GM12875 (cell line): Measurements from ENCODE around the gene IPO7.

Experiments
- H3K4me3 ChIP-seq: one replicate; pipeline ENCODE4 v1.5.1; 2011; ENCODE audit warnings: low read depth, low read length, control low read depth
- TF ChIP-seq, protein P1 (sequence below): IDR thresholded peaks from 2 replicates; pipeline ENCODE4 v1.5.1; 2011; ENCODE audit warnings: low read depth, mild to moderate bottlenecking, control low read depth, inconsistent platforms, low read length, moderate library complexity, borderline replicate concordance; ENCODE audit not compliant: insufficient read depth

IPO7 gene

DNA sequence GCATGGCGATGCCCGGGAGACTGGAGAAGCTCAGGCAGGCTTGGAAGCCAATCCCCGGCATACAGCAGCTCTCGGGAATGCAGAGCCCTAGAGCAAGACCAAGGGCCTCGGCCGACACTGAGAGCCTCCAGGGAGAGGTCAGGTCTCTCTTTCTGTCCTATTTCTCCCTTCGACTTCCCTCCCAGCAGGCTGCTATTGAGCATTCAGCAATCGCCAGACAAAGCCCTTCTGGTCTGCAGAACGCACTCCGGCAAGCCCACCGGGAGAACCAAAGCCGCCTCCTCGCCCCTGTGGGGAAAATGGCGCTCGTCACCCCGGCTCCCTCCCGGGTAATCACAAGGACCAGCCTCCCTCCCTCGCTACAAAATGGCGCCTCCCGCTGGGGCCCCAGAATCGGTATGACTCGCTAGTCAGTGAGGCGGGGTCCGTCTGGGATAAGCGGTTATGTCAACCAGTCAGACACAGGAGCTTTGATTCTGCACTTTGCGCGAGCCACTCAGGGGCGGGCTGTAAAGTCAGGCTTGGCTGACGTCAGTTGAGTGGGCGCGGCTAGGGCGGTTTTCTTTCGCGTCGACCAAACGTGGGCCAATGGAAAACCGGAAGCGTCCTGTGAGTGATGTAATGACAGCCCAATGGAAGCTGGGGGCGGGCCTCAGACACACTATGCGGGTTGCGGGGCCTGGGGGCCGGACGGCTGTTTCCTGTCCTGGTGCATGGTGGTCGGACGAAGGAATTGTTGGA, 76.0 kb downstream of the IPO7 start, which contains the start of gene ZNF143:
Gene ZNF143, plus strand, starts transcription at position 691 of the 741 bp plus-strand sequence. CDS start 10,297 bp downstream, outside the sequence.
- H3K4me3 ChIP-seq, result peak within 1 kb of the TSS; percentile 100
- TF ChIP-seq, protein P1, sequence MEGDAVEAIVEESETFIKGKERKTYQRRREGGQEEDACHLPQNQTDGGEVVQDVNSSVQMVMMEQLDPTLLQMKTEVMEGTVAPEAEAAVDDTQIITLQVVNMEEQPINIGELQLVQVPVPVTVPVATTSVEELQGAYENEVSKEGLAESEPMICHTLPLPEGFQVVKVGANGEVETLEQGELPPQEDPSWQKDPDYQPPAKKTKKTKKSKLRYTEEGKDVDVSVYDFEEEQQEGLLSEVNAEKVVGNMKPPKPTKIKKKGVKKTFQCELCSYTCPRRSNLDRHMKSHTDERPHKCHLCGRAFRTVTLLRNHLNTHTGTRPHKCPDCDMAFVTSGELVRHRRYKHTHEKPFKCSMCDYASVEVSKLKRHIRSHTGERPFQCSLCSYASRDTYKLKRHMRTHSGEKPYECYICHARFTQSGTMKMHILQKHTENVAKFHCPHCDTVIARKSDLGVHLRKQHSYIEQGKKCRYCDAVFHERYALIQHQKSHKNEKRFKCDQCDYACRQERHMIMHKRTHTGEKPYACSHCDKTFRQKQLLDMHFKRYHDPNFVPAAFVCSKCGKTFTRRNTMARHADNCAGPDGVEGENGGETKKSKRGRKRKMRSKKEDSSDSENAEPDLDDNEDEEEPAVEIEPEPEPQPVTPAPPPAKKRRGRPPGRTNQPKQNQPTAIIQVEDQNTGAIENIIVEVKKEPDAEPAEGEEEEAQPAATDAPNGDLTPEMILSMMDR, result no peak

DNA sequence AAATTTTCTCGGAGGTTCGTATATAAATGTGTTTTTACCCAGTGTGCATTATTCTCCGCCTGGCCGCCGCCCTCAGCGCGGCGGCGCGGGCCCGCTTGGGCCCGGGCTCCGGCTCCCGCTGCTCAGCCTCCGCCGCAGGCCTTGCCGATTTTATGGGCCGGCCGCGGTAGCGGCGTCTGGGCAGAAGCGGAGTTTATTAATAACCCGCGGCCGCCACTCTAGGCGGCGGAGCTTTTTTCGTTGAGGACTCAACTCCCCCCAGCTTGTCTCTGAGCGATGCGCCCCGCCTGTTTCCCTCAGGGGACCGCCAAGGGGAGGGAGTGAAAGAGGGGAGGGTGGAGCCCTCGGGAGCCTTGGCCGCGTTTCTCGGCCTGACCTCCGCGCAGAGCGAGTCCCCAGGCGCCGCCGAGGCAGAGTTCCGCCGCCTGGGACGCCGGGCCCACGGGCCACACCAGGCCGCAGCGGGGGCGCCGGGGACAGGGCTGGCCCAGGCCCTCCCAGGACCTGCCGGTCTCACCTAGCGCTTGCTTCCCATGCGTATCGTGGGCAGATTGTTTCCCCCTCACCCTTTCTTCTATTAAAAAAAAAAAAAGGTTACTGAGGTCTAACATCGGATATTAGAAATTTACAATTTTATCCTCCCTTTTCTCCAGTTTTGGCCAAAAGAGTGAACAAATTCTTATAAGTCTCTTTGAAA, 76.8 kb downstream of the IPO7 start:
- H3K4me3 ChIP-seq, result peak overlapping the region; percentile 73
- TF ChIP-seq, protein P1, result no peak

DNA sequence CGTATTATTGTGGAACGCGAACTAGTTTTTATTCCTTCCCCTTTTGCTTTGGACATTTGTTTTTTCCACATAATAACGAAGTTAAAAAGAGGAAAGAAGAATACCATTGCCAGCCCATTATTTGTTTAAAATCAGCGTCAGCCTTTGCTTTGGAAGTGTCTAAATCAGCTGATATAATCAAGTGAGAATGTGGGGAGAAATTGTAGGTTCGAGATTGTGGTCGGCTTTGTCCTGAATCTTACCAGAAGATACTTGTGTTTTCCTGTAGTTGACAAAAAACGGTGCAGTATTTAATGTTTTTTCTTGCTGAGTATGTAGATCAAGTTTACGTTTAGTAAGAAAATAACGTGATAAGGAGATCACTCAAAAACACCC, 77.3 kb downstream of the IPO7 start:
- TF ChIP-seq, protein P1, result no peak
- H3K4me3 ChIP-seq, result peak overlapping the region; percentile 73

- TF ChIP-seq, protein P1, result no peak
- H3K4me3 ChIP-seq, result peak overlapping the region; percentile 73
These were observed 77.8 kb downstream of the IPO7 start for GRCh38 chr11:9462172-9462799.

DNA sequence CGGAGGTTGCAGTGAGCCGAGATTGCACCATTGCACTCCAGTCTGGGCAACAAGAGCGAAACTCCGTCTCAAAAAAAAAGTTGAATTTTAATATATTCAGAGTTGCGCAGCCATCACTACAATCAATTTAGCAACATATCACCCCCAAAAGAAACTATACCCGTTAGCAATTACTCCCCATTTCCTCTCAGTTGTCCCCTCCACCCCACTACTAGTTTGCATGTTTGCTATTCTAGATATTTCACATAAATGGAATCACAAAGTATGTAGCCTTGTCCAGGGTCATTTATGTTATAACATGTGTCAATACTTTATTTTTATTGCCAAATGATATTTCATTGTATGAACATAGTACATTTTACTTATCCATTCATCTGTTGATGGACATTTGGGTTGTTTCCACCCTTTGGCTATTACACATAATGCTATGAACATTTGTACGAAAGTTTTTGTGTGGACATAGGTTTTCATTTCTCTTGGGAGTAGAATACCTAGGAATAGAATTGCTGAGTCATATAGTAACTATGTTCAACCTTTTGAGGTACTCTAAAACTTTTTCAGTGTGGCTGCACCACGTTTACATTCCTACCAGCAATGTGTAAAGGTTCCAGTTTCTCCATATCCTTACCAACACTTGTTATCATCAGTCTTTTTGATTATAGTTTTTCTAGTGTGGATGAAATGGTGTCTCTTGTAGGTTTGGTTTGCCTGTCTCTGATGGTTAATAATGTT, 78.5 kb downstream of the IPO7 start:
- TF ChIP-seq, protein P1, result no peak
- H3K4me3 ChIP-seq, result no peak overlapping the region

DNA sequence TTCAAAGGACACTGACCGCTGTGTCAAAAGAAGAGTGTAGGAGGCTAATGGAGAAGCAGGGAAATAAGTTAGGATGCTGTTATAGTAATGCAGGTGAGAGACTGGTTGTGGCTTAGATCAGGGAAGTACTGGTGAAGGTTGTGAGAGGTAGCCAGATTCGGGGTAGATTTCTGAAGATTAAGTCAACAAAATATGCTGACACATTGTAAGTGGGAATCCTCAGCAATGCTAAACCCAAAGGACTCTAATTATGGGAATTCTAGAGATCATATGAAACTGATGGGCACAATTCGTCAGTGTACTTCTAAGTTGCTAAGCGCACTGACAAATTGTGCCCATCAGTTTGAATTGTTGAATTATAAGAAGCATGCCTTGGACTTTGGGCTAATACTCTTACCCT, 86.3 kb downstream of the IPO7 start:
- TF ChIP-seq, protein P1, result no peak

More for the DNA sequence above, 86.3 kb downstream of the IPO7 start:
- no peak overlapping the region for H3K4me3 ChIP-seq
